HepG2 (cell line): ENCODE measurements around the gene HPCAL1. TPM values are rescaled to one million over a fixed set of nuclear protein-coding genes. Genes with fewer than 3 reads are reported as not detected.

Source experiments
- ELF3 ChIP-seq: IDR thresholded peaks from 2 replicates; pipeline ENCODE4 v1.6.1; 2016; ENCODE audit warnings: missing genetic modification reagents, missing compliant biosample characterization
- ETV5 ChIP-seq: IDR thresholded peaks from 2 replicates; pipeline ENCODE4 v1.6.1; 2018; ENCODE audit warnings: missing biosample characterization, missing genetic modification reagents, inconsistent platforms, borderline replicate concordance
- ETV6 ChIP-seq: sonication (generic); formaldehyde crosslinking; conservative IDR thresholded peaks from 2 replicates; pipeline ENCODE4 v1.4.0; 2020; ENCODE audit warnings: missing genetic modification reagents
- JUN ChIP-seq: sonication (generic); formaldehyde crosslinking; IDR thresholded peaks from 2 replicates; pipeline ENCODE4 v1.4.0; 2020; ENCODE audit warnings: mild to moderate bottlenecking, missing genetic modification reagents
- RELA ChIP-seq: sonication (generic); formaldehyde crosslinking; IDR thresholded peaks from 2 replicates; pipeline ENCODE4 v1.4.0; 2020; ENCODE audit warnings: missing genetic modification reagents
- polyA plus RNA-seq, 8 experiments: library from polyadenylated mRNA; depleted of rRNA in 3 of 8; stranded (reverse) in 7 of 8; unstranded in 1 of 8; fragments of >200 nt; fragmentation: Illumina TruSeq in 4 of 8; extraction: Trizol in 4 of 8; gene quantifications; 2 replicates each; pipeline versions ENCODE4 v1.2.1 to v1.2.3, GENCODE V29; 2011 to 2016; ENCODE audit warnings: low read depth in 4 of 8, missing spikeins in 1 of 8, mixed read lengths in 1 of 8; ENCODE audit not compliant: insufficient read depth in 1 of 8
- total RNA-seq, 5 experiments: library from RNA; depleted of rRNA; stranded (reverse); fragments of >200 nt; fragmentation: Illumina TruSeq; extraction: Trizol; gene quantifications; 2 replicates each; pipeline ENCODE4 v1.2.3, GENCODE V29; 2016; ENCODE audit warnings: low read depth in 1 of 5
- TF ChIP-seq, protein P1 (sequence below): sonication (generic); formaldehyde crosslinking; IDR thresholded peaks from 2 replicates; pipeline ENCODE4 v1.4.0; 2020; ENCODE audit warnings: missing genetic modification reagents
- TF ChIP-seq, protein P2 (sequence below): sonication (generic); formaldehyde crosslinking; IDR thresholded peaks from 2 replicates; pipeline ENCODE4 v1.5.0; 2020; ENCODE audit warnings: missing genetic modification reagents
- TF ChIP-seq, protein P3 (sequence below): sonication (generic); formaldehyde crosslinking; IDR thresholded peaks from 2 replicates; pipeline ENCODE4 v1.4.0; 2020; ENCODE audit warnings: mild to moderate bottlenecking, low read depth, missing genetic modification reagents
- TF ChIP-seq, protein P4 (sequence below): sonication (generic); formaldehyde crosslinking; IDR thresholded peaks from 2 replicates; pipeline ENCODE4; 2020; ENCODE audit warnings: missing genetic modification reagents, mild to moderate bottlenecking, borderline replicate concordance
- TF ChIP-seq, protein P5 (sequence below): sonication (generic); formaldehyde crosslinking; IDR thresholded peaks from 2 replicates; pipeline ENCODE4 v1.8.1; 2023; ENCODE audit warnings: mild to moderate bottlenecking, missing genetic modification reagents, borderline replicate concordance
- TF ChIP-seq, protein P6 (sequence below): sonication (generic); formaldehyde crosslinking; IDR thresholded peaks from 2 replicates; pipeline ENCODE4 v1.4.0; 2020; ENCODE audit warnings: missing genetic modification reagents

Gene HPCAL1
- total and polyA plus RNA-seq, 2 of the 13 experiments (the other 11 are each of a cell fraction or from before 2014, with no cell fraction given): 29.5 to 29.9 TPM

DNA sequence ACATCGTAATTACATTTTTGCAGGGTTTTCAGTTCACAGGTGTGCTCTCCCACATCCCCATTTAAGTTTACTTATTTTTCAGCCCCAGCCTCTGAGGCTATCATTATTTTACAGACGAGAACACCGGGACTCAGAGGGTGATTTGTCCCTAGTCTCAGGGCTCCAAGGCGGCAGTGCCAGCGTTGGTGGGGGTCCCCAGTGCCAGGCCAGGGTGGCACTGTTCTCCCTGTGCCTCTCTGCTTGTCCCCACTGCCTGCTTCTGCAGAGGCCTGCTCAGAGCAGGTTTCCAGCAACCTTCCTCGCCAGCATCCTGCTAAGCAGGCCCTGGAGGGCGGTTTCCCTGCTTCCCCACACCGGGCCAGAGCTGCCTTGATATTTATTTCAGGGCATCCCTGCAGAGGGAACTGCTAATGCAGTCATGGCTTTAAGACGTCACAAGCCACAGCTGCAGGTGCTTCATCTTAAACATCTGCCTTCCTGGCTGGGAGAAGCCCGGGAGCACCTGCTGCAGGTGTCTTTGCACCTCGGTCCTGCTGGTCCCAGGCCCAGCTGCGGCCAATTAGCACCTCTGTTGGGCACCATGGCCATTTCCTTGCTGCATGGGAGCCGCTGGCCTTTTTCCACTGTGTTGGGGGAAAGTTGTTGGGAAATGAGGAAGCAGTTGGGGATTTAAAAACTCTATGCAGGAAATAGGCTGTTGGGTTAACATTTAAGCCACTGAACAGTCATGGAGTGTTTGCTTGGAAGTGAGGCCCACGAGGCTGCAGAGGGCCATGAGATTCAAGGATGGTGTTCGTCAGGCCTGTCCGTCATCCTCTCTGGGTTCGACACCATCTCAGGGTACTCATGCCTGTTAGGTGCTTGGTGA is 22.8 kb downstream of the HPCAL1 start (continued):
- TF ChIP-seq, protein P1, sequence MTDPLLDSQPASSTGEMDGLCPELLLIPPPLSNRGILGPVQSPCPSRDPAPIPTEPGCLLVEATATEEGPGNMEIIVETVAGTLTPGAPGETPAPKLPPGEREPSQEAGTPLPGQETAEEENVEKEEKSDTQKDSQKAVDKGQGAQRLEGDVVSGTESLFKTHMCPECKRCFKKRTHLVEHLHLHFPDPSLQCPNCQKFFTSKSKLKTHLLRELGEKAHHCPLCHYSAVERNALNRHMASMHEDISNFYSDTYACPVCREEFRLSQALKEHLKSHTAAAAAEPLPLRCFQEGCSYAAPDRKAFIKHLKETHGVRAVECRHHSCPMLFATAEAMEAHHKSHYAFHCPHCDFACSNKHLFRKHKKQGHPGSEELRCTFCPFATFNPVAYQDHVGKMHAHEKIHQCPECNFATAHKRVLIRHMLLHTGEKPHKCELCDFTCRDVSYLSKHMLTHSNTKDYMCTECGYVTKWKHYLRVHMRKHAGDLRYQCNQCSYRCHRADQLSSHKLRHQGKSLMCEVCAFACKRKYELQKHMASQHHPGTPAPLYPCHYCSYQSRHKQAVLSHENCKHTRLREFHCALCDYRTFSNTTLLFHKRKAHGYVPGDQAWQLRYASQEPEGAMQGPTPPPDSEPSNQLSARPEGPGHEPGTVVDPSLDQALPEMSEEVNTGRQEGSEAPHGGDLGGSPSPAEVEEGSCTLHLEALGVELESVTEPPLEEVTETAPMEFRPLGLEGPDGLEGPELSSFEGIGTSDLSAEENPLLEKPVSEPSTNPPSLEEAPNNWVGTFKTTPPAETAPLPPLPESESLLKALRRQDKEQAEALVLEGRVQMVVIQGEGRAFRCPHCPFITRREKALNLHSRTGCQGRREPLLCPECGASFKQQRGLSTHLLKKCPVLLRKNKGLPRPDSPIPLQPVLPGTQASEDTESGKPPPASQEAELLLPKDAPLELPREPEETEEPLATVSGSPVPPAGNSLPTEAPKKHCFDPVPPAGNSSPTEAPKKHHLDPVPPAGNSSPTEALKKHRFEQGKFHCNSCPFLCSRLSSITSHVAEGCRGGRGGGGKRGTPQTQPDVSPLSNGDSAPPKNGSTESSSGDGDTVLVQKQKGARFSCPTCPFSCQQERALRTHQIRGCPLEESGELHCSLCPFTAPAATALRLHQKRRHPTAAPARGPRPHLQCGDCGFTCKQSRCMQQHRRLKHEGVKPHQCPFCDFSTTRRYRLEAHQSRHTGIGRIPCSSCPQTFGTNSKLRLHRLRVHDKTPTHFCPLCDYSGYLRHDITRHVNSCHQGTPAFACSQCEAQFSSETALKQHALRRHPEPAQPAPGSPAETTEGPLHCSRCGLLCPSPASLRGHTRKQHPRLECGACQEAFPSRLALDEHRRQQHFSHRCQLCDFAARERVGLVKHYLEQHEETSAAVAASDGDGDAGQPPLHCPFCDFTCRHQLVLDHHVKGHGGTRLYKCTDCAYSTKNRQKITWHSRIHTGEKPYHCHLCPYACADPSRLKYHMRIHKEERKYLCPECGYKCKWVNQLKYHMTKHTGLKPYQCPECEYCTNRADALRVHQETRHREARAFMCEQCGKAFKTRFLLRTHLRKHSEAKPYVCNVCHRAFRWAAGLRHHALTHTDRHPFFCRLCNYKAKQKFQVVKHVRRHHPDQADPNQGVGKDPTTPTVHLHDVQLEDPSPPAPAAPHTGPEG: no peak
- TF ChIP-seq JUN (CRISPR knock-in tag) (no peak), ETV6 (CRISPR knock-in tag) (peak; percentile 97), ETV5 (peak; percentile 69; the same call in 1 of the 2 replicates), RELA (peak; percentile 45; the same call in 1 of the 2 replicates), ELF3 (CRISPR knock-in tag) (peak; percentile 100)
- TF ChIP-seq, protein P2, sequence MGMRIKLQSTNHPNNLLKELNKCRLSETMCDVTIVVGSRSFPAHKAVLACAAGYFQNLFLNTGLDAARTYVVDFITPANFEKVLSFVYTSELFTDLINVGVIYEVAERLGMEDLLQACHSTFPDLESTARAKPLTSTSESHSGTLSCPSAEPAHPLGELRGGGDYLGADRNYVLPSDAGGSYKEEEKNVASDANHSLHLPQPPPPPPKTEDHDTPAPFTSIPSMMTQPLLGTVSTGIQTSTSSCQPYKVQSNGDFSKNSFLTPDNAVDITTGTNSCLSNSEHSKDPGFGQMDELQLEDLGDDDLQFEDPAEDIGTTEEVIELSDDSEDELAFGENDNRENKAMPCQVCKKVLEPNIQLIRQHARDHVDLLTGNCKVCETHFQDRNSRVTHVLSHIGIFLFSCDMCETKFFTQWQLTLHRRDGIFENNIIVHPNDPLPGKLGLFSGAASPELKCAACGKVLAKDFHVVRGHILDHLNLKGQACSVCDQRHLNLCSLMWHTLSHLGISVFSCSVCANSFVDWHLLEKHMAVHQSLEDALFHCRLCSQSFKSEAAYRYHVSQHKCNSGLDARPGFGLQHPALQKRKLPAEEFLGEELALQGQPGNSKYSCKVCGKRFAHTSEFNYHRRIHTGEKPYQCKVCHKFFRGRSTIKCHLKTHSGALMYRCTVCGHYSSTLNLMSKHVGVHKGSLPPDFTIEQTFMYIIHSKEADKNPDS: no peak
- TF ChIP-seq, protein P3, sequence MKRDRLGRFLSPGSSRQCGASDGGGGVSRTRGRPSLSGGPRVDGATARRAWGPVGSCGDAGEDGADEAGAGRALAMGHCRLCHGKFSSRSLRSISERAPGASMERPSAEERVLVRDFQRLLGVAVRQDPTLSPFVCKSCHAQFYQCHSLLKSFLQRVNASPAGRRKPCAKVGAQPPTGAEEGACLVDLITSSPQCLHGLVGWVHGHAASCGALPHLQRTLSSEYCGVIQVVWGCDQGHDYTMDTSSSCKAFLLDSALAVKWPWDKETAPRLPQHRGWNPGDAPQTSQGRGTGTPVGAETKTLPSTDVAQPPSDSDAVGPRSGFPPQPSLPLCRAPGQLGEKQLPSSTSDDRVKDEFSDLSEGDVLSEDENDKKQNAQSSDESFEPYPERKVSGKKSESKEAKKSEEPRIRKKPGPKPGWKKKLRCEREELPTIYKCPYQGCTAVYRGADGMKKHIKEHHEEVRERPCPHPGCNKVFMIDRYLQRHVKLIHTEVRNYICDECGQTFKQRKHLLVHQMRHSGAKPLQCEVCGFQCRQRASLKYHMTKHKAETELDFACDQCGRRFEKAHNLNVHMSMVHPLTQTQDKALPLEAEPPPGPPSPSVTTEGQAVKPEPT: no peak; the same call in 1 of the 2 replicates
- TF ChIP-seq, protein P4, sequence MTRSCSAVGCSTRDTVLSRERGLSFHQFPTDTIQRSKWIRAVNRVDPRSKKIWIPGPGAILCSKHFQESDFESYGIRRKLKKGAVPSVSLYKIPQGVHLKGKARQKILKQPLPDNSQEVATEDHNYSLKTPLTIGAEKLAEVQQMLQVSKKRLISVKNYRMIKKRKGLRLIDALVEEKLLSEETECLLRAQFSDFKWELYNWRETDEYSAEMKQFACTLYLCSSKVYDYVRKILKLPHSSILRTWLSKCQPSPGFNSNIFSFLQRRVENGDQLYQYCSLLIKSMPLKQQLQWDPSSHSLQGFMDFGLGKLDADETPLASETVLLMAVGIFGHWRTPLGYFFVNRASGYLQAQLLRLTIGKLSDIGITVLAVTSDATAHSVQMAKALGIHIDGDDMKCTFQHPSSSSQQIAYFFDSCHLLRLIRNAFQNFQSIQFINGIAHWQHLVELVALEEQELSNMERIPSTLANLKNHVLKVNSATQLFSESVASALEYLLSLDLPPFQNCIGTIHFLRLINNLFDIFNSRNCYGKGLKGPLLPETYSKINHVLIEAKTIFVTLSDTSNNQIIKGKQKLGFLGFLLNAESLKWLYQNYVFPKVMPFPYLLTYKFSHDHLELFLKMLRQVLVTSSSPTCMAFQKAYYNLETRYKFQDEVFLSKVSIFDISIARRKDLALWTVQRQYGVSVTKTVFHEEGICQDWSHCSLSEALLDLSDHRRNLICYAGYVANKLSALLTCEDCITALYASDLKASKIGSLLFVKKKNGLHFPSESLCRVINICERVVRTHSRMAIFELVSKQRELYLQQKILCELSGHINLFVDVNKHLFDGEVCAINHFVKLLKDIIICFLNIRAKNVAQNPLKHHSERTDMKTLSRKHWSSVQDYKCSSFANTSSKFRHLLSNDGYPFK: no peak
- TF ChIP-seq, protein P5, sequence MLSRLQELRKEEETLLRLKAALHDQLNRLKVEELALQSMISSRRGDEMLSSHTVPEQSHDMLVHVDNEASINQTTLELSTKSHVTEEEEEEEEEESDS (CRISPR knock-in tag): no peak
- TF ChIP-seq, protein P6, sequence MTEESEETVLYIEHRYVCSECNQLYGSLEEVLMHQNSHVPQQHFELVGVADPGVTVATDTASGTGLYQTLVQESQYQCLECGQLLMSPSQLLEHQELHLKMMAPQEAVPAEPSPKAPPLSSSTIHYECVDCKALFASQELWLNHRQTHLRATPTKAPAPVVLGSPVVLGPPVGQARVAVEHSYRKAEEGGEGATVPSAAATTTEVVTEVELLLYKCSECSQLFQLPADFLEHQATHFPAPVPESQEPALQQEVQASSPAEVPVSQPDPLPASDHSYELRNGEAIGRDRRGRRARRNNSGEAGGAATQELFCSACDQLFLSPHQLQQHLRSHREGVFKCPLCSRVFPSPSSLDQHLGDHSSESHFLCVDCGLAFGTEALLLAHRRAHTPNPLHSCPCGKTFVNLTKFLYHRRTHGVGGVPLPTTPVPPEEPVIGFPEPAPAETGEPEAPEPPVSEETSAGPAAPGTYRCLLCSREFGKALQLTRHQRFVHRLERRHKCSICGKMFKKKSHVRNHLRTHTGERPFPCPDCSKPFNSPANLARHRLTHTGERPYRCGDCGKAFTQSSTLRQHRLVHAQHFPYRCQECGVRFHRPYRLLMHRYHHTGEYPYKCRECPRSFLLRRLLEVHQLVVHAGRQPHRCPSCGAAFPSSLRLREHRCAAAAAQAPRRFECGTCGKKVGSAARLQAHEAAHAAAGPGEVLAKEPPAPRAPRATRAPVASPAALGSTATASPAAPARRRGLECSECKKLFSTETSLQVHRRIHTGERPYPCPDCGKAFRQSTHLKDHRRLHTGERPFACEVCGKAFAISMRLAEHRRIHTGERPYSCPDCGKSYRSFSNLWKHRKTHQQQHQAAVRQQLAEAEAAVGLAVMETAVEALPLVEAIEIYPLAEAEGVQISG (CRISPR knock-in tag): no peak
